ENCODE data around the gene CCDC110. TPM values are rescaled to one million over a fixed set of nuclear protein-coding genes. Genes with fewer than 3 reads are reported as not detected.

CCDC110 gene
- polyA plus RNA-seq, 1 experiment, result 1.1 TPM

- CTCF ChIA-PET, result interaction anchor here (0.6 kb wide), 1 partner anchor 13 kb away, joined by 3 read pairs; no protein-coding TSS in a partner anchor
- Histone ChIP-seq H3K27ac (ENCODE audit: low read depth, low read length) (no peak overlapping the region), H3K4me3 (ENCODE audit: low read depth, low read length) (no peak overlapping the region), H3K9me3 (ENCODE audit: control insufficient read depth, insufficient read depth, low read length) (no peaks in the 10 kb centered on the region), H3K27me3 (ENCODE audit: control insufficient read depth, insufficient read depth, low read length) (no peaks in the 10 kb centered on the region)
- POLR2A ChIA-PET, result interaction anchor here (0.7 kb wide), 1 partner anchor 194 kb away, joined by 4 read pairs; no protein-coding TSS in a partner anchor
- TF ChIP-seq CTCF (IDR thresholded peaks at IDR 0.05; ENCODE audit: low read depth, low read length), result no peak
- DNase-seq (ENCODE audit: low read depth, low spot score), result no peak
Observed at GRCh38 chr4:185404031-185404430, 67.5 kb downstream of the CCDC110 start.

DNA sequence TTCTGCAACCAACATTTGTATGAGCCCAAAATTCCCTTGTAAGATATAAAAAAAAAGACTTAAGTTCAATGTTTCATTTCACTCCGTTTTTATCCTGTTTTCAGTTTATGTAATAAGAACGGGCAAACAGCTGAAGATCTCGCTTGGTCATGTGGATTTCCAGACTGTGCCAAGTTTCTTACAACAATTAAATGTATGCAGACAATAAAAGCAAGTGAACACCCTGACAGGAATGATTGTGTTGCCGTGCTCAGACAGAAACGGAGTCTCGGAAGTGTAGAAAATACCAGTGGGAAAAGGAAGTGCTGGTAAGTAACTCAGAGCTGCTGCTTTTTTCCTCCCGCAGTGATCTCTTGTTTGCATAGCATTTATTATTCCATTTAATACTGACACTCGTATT, 72.1 kb downstream of the CCDC110 start:
- H3K27ac ChIP-seq (ENCODE audit: low read depth, low read length), result no peak overlapping the region
- no peak for TF ChIP-seq CTCF (IDR thresholded peaks at IDR 0.05; ENCODE audit: low read depth, low read length)
- H3K4me3 ChIP-seq (ENCODE audit: low read depth, low read length), result no peak overlapping the region
- ChIA-PET POLR2A (no interaction called here), CTCF (no interaction called here)
- H3K27me3 ChIP-seq (ENCODE audit: control insufficient read depth, insufficient read depth, low read length), result no peaks in the 10 kb centered on the region
- no peaks in the 10 kb centered on the region for H3K9me3 ChIP-seq (ENCODE audit: control insufficient read depth, insufficient read depth, low read length)
- no peak for DNase-seq (ENCODE audit: low read depth, low spot score)

GRCh38 chr4:185398618-185399017, 72.9 kb downstream of the CCDC110 start:
- ChIA-PET CTCF (interaction anchor here (1.0 to 1.5 kb wide), 2 partner anchors 215 to 243 kb away, joined by 3 read pairs; no protein-coding TSS in a partner anchor), POLR2A (no interaction called here)
- H3K9me3 ChIP-seq (ENCODE audit: control insufficient read depth, insufficient read depth, low read length), result no peaks in the 10 kb centered on the region
- H3K4me3 ChIP-seq (ENCODE audit: low read depth, low read length), result no peak overlapping the region
- no peak overlapping the region for H3K27ac ChIP-seq (ENCODE audit: low read depth, low read length)
- no peak for TF ChIP-seq CTCF (IDR thresholded peaks at IDR 0.05; ENCODE audit: low read depth, low read length)
- no peaks in the 10 kb centered on the region for H3K27me3 ChIP-seq (ENCODE audit: control insufficient read depth, insufficient read depth, low read length)
- DNase-seq (ENCODE audit: low read depth, low spot score), result no peak

DNA sequence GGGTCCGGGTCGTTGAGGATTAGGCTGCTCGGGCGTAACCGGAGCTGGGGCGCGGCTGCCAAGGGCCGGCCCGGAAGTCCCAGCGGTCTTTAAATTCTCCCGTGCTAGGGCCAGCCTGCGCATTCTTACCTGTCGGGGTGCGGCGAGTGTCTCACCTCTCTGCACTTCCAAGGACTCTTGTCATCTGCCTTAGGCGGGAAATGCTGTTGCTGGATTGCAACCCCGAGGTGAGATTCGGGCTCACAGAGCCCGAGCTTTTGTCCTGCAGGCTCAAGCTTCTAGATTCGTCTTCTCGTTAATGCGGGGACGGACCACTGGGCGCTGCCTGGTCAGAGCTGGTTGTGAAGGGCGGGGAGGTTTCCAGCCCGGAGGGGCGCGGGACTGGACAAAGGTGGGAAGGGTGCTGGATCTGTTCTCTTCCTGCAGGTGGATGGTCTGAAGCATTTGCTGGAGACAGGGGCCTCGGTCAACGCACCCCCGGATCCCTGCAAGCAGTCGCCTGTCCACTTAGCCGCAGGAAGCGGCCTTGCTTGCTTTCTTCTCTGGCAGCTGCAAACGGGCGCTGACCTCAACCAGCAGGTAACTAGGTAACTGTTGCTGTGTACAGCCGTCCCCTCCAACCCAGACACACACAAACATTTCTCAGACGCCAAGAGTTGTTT, 74.7 kb downstream of the CCDC110 start, which contains the start of gene ANKRD37:
ANKRD37 (plus strand) TSS at position 118 of the 662 bp plus-strand sequence; CDS start at position 201, 83 bp downstream.
- DNase-seq (ENCODE audit: low read depth, low spot score), result no peak
- no peaks in the 10 kb centered on the region for H3K27me3 ChIP-seq (ENCODE audit: control insufficient read depth, insufficient read depth, low read length)
- peak within 1 kb of the TSS; percentile 93 for H3K27ac ChIP-seq (ENCODE audit: low read depth, low read length)
- CTCF ChIA-PET, result interaction anchor here (1.5 to 2.2 kb wide), 2 partner anchors 201 to 213 kb away, joined by 3 to 8 read pairs; no protein-coding TSS in a partner anchor
- POLR2A ChIA-PET, result interaction anchor here (1.0 to 3.0 kb wide), 2 partner anchors 29 to 143 kb away, joined by 3 to 15 read pairs; partner anchors contain the start of gene UFSP2
- peak within 1 kb of the TSS; percentile 73 for H3K4me3 ChIP-seq (ENCODE audit: low read depth, low read length)
- no peak for TF ChIP-seq CTCF (IDR thresholded peaks at IDR 0.05; ENCODE audit: low read depth, low read length)
- H3K9me3 ChIP-seq (ENCODE audit: control insufficient read depth, insufficient read depth, low read length), result no peaks in the 10 kb centered on the region
